Suprapubic skin (tissue), 4 donors: ENCODE results near the gene POLDIP2. TPM values are rescaled to one million over a fixed set of nuclear protein-coding genes. Genes with fewer than 3 reads are reported as not detected.

Experiments
- DNase-seq, 2 donors: peaks; one replicate each; pipeline ENCODE4 v3.0.0-alpha.2; 2019; ENCODE audit warnings: low spot score in 2 of 2
- H3K27ac ChIP-seq: fragments of 200-600 bp; sonication (generic); one replicate; pipeline ENCODE4 v1.5.1; 2019
- H3K27me3 ChIP-seq: fragments of 200-600 bp; sonication (generic); one replicate; pipeline ENCODE4 v1.5.1; 2019
- H3K36me3 ChIP-seq: fragments of 200-600 bp; sonication (generic); one replicate; pipeline ENCODE4 v1.5.1; 2019
- H3K4me1 ChIP-seq: fragments of 200-600 bp; sonication (generic); one replicate; pipeline ENCODE4 v1.5.1; 2019
- H3K4me3 ChIP-seq: fragments of 200-600 bp; sonication (generic); one replicate; pipeline ENCODE4 v1.5.1; 2019; ENCODE audit warnings: mild to moderate bottlenecking
- H3K9me3 ChIP-seq: fragments of 200-600 bp; sonication (generic); one replicate; pipeline ENCODE4 v1.5.1; 2019
- EP300 ChIP-seq: sonication (generic); formaldehyde crosslinking; IDR thresholded peaks from one replicate; pipeline ENCODE4 v1.6.1; 2017; ENCODE audit warnings: antibody characterized with exemption
- POLR2A ChIP-seq, 2 donors: fragments of 450-650 bp; IDR thresholded peaks; one replicate each; pipeline ENCODE4 v1.6.1; 2017; ENCODE audit warnings: antibody characterized with exemption in 2 of 2, mild to moderate bottlenecking in 2 of 2, moderate library complexity in 2 of 2
- POLR2AphosphoS5 ChIP-seq, 3 donors: sonication (generic); formaldehyde crosslinking; IDR thresholded peaks; one replicate each; pipeline ENCODE4 v1.6.1; 2017; ENCODE audit warnings: antibody characterized with exemption in 3 of 3
- WGBS: methylation state at CpG from one replicate; pipeline ENCODE4 v1.1.5; 2018; 5-methylcytosine and 5-hydroxymethylcytosine counted together
- total RNA-seq, 4 donors: library from RNA; depleted of rRNA; stranded (reverse); fragments of >200 nt; gene quantifications; one replicate each; pipeline ENCODE4 v1.1.0, GENCODE V29; 2016
- TF ChIP-seq, protein P1 (sequence below), 2 donors: fragments of 200-600 bp in 1 of 2; fragments of 450-650 bp in 1 of 2; sonication (generic) in 1 of 2; IDR thresholded peaks; one replicate each; pipeline ENCODE4 v1.5.1; 2016 to 2019; ENCODE audit warnings: antibody characterized with exemption in 2 of 2, mild to moderate bottlenecking in 1 of 2, moderate library complexity in 1 of 2

Gene POLDIP2
- total RNA-seq, 4 donors from 2014 or later: 52.9 to 103 (median 86.0) TPM

- under 1% methylated on average over 37 of the region's 80 CpGs for WGBS
Measured at GRCh38 chr17:28371245-28372202, 14.2 kb upstream of the POLDIP2 start, which contains the start of gene SARM1. Gene SARM1 (plus strand): TSS chr17:28371694. CDS start chr17:28372033, 339 bp downstream.

DNA sequence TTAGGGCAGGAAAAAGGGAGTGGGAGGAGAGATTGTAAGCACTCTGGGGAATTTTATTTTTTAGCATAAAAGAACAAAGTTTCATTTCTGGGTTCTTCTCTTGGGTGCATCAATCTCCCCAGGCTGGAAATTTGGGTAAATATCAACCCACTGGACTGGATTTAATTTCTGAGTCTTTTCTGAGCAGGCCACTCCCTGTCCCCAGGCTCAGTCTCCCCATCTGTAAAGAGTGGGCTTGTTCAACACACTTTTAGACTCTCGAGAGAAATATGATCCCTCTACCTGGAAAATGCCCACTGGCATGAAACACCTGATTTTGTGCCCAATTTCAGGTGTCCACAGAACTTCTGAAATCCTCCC is 13.4 kb upstream of the POLDIP2 start:
- TF ChIP-seq, protein P1, sequence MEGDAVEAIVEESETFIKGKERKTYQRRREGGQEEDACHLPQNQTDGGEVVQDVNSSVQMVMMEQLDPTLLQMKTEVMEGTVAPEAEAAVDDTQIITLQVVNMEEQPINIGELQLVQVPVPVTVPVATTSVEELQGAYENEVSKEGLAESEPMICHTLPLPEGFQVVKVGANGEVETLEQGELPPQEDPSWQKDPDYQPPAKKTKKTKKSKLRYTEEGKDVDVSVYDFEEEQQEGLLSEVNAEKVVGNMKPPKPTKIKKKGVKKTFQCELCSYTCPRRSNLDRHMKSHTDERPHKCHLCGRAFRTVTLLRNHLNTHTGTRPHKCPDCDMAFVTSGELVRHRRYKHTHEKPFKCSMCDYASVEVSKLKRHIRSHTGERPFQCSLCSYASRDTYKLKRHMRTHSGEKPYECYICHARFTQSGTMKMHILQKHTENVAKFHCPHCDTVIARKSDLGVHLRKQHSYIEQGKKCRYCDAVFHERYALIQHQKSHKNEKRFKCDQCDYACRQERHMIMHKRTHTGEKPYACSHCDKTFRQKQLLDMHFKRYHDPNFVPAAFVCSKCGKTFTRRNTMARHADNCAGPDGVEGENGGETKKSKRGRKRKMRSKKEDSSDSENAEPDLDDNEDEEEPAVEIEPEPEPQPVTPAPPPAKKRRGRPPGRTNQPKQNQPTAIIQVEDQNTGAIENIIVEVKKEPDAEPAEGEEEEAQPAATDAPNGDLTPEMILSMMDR (IDR thresholded peaks at IDR 0.05): no peak
- TF ChIP-seq EP300 (no peak), POLR2AphosphoS5 (IDR thresholded peaks at IDR 0.05) (no peak), POLR2A (IDR thresholded peaks at IDR 0.05) (no peak)
- DNase-seq: no peak
- Histone ChIP-seq H3K4me3 (no peak overlapping the region), H3K36me3 (no peaks in the 10 kb centered on the region), H3K4me1 (peaks cover 30% of the 10 kb centered on the region), H3K27ac (peak overlapping the region; percentile 11), H3K9me3 (no peaks in the 10 kb centered on the region), H3K27me3 (no peaks in the 10 kb centered on the region)
- 44% methylated on average over 1 of the region's 1 CpG for WGBS

More at GRCh38 chr17:28371245-28372202, 14.2 kb upstream of the POLDIP2 start, which contains the start of gene SARM1:
- H3K27ac ChIP-seq: peak within 1 kb of the TSS; percentile 23
- H3K27me3 ChIP-seq: no peaks in the 10 kb centered on the region
- TF ChIP-seq, protein P1 (IDR thresholded peaks at IDR 0.05): no peak
- TF ChIP-seq POLR2A (IDR thresholded peaks at IDR 0.05) (no peak), POLR2AphosphoS5 (IDR thresholded peaks at IDR 0.05) (no peak), EP300 (no peak)
- H3K4me3 ChIP-seq: peak within 1 kb of the TSS; percentile 64
- H3K36me3 ChIP-seq: no peaks in the 10 kb centered on the region
- DNase-seq: peak; percentile 88 to 91
- no peaks in the 10 kb centered on the region for H3K9me3 ChIP-seq
- peaks cover 30% of the 10 kb centered on the region for H3K4me1 ChIP-seq

- peak within 1 kb of the TSS; percentile 64 for H3K4me3 ChIP-seq
- no peak for DNase-seq
- WGBS: 27% methylated on average over 8 of the region's 8 CpGs
- no peaks in the 10 kb centered on the region for H3K27me3 ChIP-seq
- peaks cover 30% of the 10 kb centered on the region for H3K4me1 ChIP-seq
- no peaks in the 10 kb centered on the region for H3K9me3 ChIP-seq
- TF ChIP-seq POLR2AphosphoS5 (IDR thresholded peaks at IDR 0.05): no peak
- TF ChIP-seq, protein P1 (IDR thresholded peaks at IDR 0.05): no peak
- no peak for TF ChIP-seq POLR2A (IDR thresholded peaks at IDR 0.05)
- no peak for TF ChIP-seq EP300
- H3K27ac ChIP-seq: peak within 1 kb of the TSS; percentile 11
- H3K36me3 ChIP-seq: no peaks in the 10 kb centered on the region
Measured at GRCh38 chr17:28370035-28370743, 12.9 kb upstream of the POLDIP2 start, which contains the start of gene VTN. Gene VTN (minus strand): TSS chr17:28370307. CDS start chr17:28370203, 104 bp downstream.

- no peak overlapping the region for H3K4me3 ChIP-seq
- no peak for DNase-seq
- no peak overlapping the region for H3K27ac ChIP-seq
- H3K36me3 ChIP-seq: peaks cover 4% of the 10 kb centered on the region
- peaks cover 30% of the 10 kb centered on the region for H3K4me1 ChIP-seq
- WGBS: 79% methylated on average over 10 of the region's 10 CpGs
- TF ChIP-seq POLR2A (IDR thresholded peaks at IDR 0.05) (no peak), POLR2AphosphoS5 (IDR thresholded peaks at IDR 0.05) (no peak), EP300 (no peak)
- TF ChIP-seq, protein P1 (IDR thresholded peaks at IDR 0.05): no peak
- no peaks in the 10 kb centered on the region for H3K27me3 ChIP-seq
- H3K9me3 ChIP-seq: no peaks in the 10 kb centered on the region
Measured at GRCh38 chr17:28369684-28370034, 12.3 kb upstream of the POLDIP2 start.
